AG20443 (cell line): ENCODE results near the gene GPR84.
"Not testable (repeated sequence)": the region's sequence is repeated elsewhere in the genome, so short reads cannot be mapped to it uniquely, and the experiment has no call there.

Experiments
- DNase-seq: peaks from one replicate; pipeline ENCODE4 v3.0.0; 2012; ENCODE audit warnings: low spot score, mixed read lengths

The GPR84 gene

GRCh38 chr12:54325442-54326109, 38.7 kb downstream of the GPR84 start:
- not testable (repeated sequence) for DNase-seq

- DNase-seq: peak; percentile 96
Observed at GRCh38 chr12:54324617-54325441, 39.5 kb downstream of the GPR84 start, which contains the start of gene COPZ1. Gene COPZ1 (plus strand): TSS chr12:54325131. CDS start chr12:54325164, 33 bp downstream.

GRCh38 chr12:54321363-54321762, 42.9 kb downstream of the GPR84 start:
- DNase-seq: no peak
